GM18499 (cell line): Measurements from ENCODE around the gene SYDE1.

Experiments used
- ATAC-seq: cut with Tn5 transposase; IDR thresholded peaks from one replicate; pipeline ENCODE4 v1.9.1; 2021; ENCODE audit warnings: moderate number of reproducible peaks; ENCODE audit not compliant: insufficient read depth, unreplicated experiment

Gene SYDE1

GRCh38 chr19:15123031-15123890 is 16.1 kb downstream of the SYDE1 start:
- ATAC-seq = no peak

DNA sequence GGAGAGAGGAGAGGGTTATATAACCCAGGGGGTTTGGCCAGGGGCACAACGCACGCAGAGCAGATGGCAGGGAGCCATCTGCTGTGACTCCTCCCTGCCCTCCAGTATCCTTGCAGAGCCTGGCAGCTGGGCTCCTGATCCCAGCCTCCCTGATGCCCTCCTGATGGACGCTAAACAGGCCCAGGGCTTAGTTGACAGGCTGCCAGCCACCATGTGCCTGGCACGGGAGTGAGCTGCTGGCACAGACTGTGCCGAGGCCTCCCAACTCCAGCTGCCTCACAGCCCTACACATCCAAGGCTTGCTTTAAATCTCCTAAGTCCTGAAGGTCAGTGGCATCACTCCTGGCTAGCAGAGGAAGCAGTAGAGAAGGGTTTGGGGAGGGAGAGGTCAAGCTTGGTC is 16.7 kb downstream of the SYDE1 start:
- ATAC-seq = no peak

GRCh38 chr19:15124572-15125231 is 17.5 kb downstream of the SYDE1 start:
- no peak for ATAC-seq

DNA sequence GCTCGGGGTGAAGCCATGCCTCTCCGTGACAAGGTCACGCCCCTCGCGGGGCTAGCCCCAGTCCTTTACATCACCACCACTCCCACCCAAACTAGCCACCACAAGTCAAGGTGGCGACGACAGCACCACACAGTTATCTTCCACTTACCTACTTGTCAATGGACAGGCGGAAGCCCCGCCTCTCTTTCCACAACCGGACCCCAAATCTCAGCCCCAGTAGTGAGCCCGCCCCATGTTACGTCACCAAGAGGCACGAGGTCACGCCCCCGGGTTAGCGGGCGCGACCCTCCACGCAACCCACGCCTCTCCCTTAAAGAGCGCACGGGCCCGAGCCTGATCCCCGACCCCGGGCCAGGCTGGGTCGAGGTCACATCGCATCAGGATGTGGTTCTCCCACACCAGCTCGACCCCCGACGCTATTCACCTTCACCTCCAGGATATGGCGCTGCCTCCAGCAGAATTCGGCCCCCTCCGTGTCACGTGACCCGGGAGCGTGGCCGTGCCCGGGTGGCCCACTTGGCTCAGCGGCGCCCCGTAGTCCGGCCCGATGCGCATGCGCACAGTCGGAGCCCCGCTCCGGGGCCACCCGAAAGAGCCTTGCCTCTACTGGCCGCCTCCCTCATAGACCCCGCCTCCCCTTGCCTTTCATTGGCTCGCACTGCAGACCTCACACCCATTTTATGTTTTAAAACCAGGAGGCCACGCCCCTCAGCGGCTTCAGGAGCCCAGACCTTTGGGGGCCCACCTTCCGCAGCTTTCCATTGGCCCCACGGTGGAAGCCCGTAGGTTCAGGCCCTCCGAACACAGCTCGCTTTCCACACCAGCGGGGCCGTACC is 18.2 kb downstream of the SYDE1 start:
- peak; percentile 66 for ATAC-seq

GRCh38 chr19:15126131-15126910 is 19.1 kb downstream of the SYDE1 start:
- ATAC-seq = no peak

DNA sequence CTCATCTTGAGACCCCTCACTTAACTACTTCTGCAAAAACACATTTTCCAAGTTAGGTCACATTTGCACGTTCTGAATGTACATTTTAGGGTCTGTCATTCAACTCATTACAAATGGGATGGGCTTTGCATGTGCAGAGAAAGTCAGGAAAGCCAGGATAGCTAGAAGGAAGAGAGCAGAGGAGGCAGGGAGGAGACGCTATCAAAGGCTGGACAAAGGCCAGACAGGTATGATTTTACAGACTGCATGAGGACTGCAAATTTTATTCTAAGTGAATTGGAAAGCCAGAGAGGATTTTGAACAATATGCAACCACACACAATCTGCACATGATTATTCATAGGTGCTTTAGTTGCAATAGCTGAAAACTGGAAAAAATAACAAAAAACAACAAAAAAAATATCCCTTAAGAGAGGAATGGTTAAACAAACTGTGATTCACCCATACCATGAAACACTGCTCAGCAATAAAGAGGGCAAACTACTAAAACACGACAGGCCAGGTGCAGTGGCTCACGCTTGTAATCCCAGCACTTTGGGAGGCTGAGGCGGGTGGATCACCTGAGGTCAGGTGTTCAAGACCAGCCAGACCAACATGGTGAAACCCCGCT is 21.1 kb downstream of the SYDE1 start:
- ATAC-seq = no peak

- no peak for ATAC-seq
These were observed 22.8 kb downstream of the SYDE1 start for GRCh38 chr19:15129856-15130585.

DNA sequence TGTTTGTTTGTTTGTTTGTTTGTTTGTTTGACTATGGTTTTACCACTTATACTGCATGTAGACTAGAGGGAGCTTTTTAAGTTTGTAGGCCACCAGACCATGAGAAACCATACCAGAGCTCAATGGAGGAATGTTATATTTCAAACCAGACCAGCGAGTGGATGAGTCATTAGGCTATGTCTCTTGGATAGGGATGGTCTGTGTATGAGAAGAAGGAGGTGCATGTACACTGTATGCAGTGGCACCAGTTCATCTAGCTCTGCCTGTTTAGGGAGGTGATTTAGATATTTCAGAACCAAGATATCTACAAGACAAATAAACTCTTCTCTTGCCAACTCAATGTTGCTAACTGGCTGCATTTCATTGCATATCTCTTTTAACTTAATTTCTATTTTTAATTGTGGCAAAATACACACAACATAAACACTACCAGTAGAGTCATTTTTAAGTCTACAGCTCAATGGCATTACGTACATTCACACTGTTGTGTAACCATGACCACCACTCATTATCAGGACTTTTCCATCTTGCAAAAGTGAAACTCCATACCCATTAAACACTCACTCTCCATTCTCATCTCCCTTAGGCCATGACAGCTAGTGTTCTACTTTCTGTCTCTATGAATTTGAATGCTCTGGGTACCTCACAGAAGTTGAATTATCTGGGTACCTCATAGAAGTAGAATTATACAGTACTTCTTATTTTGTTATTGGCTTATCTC is 29.2 kb downstream of the SYDE1 start:
- no peak for ATAC-seq

DNA sequence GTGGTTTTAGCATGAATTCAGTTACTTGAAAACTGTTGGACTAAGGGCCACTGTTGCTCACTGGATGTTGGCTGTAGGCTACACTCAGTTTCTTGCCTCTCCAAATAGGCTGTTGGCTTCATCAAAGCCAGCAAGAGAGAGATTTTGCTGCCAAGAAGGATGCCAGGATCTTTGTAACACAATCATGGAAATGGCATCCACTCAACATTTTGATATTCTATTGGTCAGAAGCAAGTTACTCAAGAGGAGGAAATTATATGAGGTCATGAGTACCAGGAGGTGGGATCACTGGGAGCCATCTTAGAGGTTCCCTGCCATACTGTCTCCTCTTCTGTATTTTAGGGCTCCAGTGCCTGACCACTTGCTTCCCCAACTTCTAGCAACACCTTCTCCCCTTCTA is 30.6 kb downstream of the SYDE1 start:
- no peak for ATAC-seq

GRCh38 chr19:15138427-15138826 is 31.2 kb downstream of the SYDE1 start:
- no peak for ATAC-seq

GRCh38 chr19:15141143-15141542 is 33.9 kb downstream of the SYDE1 start:
- ATAC-seq = no peak

- no peak for ATAC-seq
These were observed 35.1 kb downstream of the SYDE1 start for GRCh38 chr19:15142313-15142712.

- ATAC-seq = no peak
These were observed 36.9 kb downstream of the SYDE1 start for GRCh38 chr19:15144046-15144646.

DNA sequence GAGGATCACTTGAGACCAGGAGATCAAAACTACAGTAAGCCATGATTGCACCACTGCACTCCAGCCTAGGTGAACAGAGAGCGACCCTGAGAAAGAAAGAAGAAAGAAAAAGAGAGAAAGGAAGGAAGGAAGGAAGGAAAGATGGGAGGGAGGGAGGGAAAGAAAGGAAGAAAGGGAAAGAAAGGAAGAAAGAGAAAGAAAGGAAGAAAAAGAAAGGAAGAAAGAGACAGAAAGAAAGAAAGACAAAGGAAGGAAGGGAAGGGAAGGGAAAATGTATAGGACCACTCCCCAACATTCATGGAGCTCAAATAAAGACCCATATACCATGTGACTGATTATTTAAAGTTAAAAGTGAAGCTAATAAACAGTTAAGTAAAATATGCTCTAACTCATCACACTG is 39.9 kb downstream of the SYDE1 start:
- no peak for ATAC-seq

- ATAC-seq = no peak
These were observed 42.5 kb downstream of the SYDE1 start for GRCh38 chr19:15149737-15150136.

- no peak for ATAC-seq
These were observed 46.9 kb downstream of the SYDE1 start for GRCh38 chr19:15154002-15154612.

- ATAC-seq = no peak
These were observed 48.1 kb downstream of the SYDE1 start for GRCh38 chr19:15155296-15155695.

DNA sequence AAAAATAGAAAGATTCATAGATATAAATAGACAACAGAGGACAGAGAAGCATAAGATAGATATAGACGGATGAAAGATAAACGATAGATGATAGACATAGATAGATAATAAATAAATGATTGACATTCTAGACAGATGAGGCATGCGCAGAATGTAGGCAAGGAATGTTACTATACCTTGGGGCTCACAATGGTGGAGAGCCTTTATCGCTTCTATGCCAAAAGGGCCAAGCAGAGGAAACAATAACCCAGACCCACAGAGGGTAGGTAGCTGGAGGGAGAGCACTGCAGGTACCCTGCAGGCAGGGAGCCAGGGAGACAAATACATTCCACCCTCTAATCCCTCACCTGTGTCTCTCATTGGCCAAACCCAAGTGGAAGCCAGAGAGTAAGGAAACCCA is 49.2 kb downstream of the SYDE1 start:
- ATAC-seq = no peak
